ENCODE data around the gene WDR4. TPM values are rescaled to one million over a fixed set of nuclear protein-coding genes. Genes with fewer than 3 reads are reported as not detected.

WDR4 gene
- total and polyA plus RNA-seq, 10 of the 15 experiments (the other 5 are each of a cell fraction or from before 2014, with no cell fraction given), result 2.1 to 45.3 (median 18.7) TPM

DNA sequence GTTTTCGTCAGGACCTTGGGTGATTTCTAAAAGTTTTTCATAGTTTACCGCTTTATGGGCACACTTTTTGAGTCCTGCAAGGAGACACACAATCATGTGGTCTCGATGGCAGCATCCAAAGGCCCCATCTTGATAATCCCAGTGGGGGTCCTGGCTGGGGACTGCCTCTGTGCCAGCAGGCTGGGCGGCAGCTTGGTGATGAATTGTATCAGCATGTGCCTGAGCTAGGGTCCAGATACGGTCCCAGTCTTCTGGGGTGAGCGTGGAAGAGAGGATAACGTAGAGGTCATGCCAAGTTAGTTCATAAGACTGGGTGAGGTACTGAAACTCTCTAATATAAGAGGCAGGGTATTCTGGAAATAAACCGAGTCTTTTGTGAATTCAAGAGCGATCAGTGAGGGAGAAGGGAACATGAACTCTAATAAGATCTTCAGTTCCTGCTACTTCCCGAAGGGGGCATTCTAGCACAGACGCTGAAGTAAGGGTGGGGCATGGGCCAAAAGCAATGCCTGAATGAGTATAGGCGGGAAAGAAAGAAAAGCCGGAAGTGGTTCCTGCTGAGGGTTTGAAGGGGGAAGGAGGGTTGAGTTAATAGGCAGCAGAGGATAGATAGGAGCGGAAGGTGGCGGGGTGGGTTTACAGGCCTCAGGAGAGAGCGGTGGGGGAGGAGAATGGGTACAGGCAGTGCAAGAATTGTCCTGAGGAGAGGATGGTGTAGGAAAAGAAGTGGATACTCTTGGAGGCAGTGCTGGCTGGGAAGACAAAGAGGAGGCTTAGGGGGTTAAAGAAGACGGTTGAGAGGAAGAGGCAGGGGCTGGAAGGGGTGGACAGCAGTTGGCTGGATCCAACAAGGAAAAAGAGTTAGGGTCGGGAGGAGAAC is 44.5 kb upstream of the WDR4 start (continued):
- TF ChIP-seq PRDM15 (CRISPR knock-in tag; IDR thresholded peaks at IDR 0.05) (no peak), TCF12 (IDR thresholded peaks at IDR 0.05; ENCODE audit: low read depth, low read length) (no peak), CHD1 (IDR thresholded peaks at IDR 0.05; ENCODE audit: low read depth, low read length) (no peak), CREM (IDR thresholded peaks at IDR 0.05; ENCODE audit: low read depth) (no peak), NR2C1 (IDR thresholded peaks at IDR 0.05) (no peak), HSF1 (IDR thresholded peaks at IDR 0.05; ENCODE audit: low read depth, low read length) (no peak), WRNIP1 (IDR thresholded peaks at IDR 0.05; ENCODE audit: borderline replicate concordance, low read depth, low read length) (no peak), MXI1 (IDR thresholded peaks at IDR 0.05; ENCODE audit: low read depth, low read length) (no peak), SUZ12 (IDR thresholded peaks at IDR 0.05; ENCODE audit: unreplicated experiment) (no peak), E2F8 (IDR thresholded peaks at IDR 0.05; ENCODE audit: low read depth, partially characterized antibody) (peak; percentile 79), FOXK2 (IDR thresholded peaks at IDR 0.05) (no peak), YBX1 (IDR thresholded peaks at IDR 0.05) (no peak), REST (IDR thresholded peaks at IDR 0.05; ENCODE audit: low read depth, low read length) (no peak)
- TF ChIP-seq, protein P1, sequence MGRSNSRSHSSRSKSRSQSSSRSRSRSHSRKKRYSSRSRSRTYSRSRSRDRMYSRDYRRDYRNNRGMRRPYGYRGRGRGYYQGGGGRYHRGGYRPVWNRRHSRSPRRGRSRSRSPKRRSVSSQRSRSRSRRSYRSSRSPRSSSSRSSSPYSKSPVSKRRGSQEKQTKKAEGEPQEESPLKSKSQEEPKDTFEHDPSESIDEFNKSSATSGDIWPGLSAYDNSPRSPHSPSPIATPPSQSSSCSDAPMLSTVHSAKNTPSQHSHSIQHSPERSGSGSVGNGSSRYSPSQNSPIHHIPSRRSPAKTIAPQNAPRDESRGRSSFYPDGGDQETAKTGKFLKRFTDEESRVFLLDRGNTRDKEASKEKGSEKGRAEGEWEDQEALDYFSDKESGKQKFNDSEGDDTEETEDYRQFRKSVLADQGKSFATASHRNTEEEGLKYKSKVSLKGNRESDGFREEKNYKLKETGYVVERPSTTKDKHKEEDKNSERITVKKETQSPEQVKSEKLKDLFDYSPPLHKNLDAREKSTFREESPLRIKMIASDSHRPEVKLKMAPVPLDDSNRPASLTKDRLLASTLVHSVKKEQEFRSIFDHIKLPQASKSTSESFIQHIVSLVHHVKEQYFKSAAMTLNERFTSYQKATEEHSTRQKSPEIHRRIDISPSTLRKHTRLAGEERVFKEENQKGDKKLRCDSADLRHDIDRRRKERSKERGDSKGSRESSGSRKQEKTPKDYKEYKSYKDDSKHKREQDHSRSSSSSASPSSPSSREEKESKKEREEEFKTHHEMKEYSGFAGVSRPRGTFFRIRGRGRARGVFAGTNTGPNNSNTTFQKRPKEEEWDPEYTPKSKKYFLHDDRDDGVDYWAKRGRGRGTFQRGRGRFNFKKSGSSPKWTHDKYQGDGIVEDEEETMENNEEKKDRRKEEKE (IDR thresholded peaks at IDR 0.05), result no peak
